Measurements from ENCODE around the gene DTWD2.

DNA sequence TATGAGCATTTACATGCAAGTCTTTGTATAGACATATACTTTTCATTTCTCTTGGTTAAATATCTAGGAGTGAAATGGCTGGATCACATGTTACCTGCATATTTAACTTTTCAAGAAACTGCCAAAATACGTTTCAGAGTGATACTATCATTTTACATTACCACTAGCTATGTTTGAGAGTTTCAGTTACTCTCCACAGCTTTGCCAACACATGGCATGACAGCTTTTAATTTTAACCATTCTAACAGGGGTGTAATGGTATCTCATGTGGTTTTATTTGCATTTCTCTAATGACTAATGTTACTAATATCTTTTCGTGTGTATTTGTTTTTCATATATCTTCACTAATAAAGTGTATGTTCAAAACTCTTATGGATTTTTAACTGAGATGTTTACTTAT lies 99.8 kb downstream of the DTWD2 start:
- TF ChIP-seq, protein P1, sequence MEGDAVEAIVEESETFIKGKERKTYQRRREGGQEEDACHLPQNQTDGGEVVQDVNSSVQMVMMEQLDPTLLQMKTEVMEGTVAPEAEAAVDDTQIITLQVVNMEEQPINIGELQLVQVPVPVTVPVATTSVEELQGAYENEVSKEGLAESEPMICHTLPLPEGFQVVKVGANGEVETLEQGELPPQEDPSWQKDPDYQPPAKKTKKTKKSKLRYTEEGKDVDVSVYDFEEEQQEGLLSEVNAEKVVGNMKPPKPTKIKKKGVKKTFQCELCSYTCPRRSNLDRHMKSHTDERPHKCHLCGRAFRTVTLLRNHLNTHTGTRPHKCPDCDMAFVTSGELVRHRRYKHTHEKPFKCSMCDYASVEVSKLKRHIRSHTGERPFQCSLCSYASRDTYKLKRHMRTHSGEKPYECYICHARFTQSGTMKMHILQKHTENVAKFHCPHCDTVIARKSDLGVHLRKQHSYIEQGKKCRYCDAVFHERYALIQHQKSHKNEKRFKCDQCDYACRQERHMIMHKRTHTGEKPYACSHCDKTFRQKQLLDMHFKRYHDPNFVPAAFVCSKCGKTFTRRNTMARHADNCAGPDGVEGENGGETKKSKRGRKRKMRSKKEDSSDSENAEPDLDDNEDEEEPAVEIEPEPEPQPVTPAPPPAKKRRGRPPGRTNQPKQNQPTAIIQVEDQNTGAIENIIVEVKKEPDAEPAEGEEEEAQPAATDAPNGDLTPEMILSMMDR (IDR thresholded peaks at IDR 0.05): no peak
- no peak for TF ChIP-seq POLR2A (IDR thresholded peaks at IDR 0.05)

Measured in right lobe of liver (tissue), 4 donors.